Hematopoietic multipotent progenitor cell treated with erythropoietin and hydrocortisone succinate and interleukin-3 and kit ligand, for 6 days (in vitro differentiated cells): ENCODE measurements around the gene MYCN.
"Not testable (repeated sequence)": the region's sequence is repeated elsewhere in the genome, so short reads cannot be mapped to it uniquely, and the experiment has no call there.

Experiments
- DNase-seq: peaks from one replicate; pipeline ENCODE4 v3.0.0-alpha.2; 2015

The MYCN gene

GRCh38 chr2:15939854-15940660 lies at the start of gene MYCN:
TSS of gene MYCN (plus strand) at chr2:15940550. CDS start at chr2:15942065, 1,515 bp downstream.
- peak; percentile 82 for DNase-seq

- no peak for DNase-seq
These were observed 49.1 kb upstream of the MYCN start for GRCh38 chr2:15890936-15891905.

GRCh38 chr2:15892151-15892880 lies 48.0 kb upstream of the MYCN start:
- no peak for DNase-seq

- DNase-seq: no peak
These were observed 47.3 kb upstream of the MYCN start for GRCh38 chr2:15893085-15893484.

GRCh38 chr2:15893689-15894480 lies 46.5 kb upstream of the MYCN start:
- no peak for DNase-seq

GRCh38 chr2:15894481-15895144 lies 45.7 kb upstream of the MYCN start:
- DNase-seq: no peak

- DNase-seq: no peak
These were observed 44.5 kb upstream of the MYCN start for GRCh38 chr2:15895615-15896469.

- DNase-seq: no peak
These were observed 43.5 kb upstream of the MYCN start for GRCh38 chr2:15896859-15897258.

- no peak for DNase-seq
These were observed 42.8 kb upstream of the MYCN start for GRCh38 chr2:15897431-15898098.

- no peak for DNase-seq
These were observed 41.1 kb upstream of the MYCN start for GRCh38 chr2:15899327-15899612.

GRCh38 chr2:15899751-15900493 lies 40.4 kb upstream of the MYCN start:
- DNase-seq: no peak

GRCh38 chr2:15901095-15901807 lies 39.1 kb upstream of the MYCN start:
- no peak for DNase-seq

- DNase-seq: no peak
These were observed 38.6 kb upstream of the MYCN start for GRCh38 chr2:15901808-15902130.

GRCh38 chr2:15903910-15904309 lies 36.4 kb upstream of the MYCN start:
- not testable (repeated sequence) for DNase-seq

- DNase-seq: no peak
These were observed 35.1 kb upstream of the MYCN start for GRCh38 chr2:15905267-15905645.

GRCh38 chr2:15905986-15906491 lies 34.3 kb upstream of the MYCN start:
- DNase-seq: no peak

GRCh38 chr2:15906778-15907177 lies 33.6 kb upstream of the MYCN start:
- no peak for DNase-seq

- no peak for DNase-seq
These were observed 32.7 kb upstream of the MYCN start for GRCh38 chr2:15907461-15908324.
